ENCODE results near the gene KLHL24. TPM values are rescaled to one million over a fixed set of nuclear protein-coding genes. Genes with fewer than 3 reads are reported as not detected.
"Not testable (repeated sequence)": the region's sequence is repeated elsewhere in the genome, so short reads cannot be mapped to it uniquely, and the experiment has no call there.

Gene KLHL24
- total and polyA plus RNA-seq, 4 experiments from 2014 or later, result 38.9 to 108 (median 75.3) TPM

- no peaks in the 10 kb centered on the region for H3K27me3 ChIP-seq (ENCODE audit: insufficient read depth, low read length)
- ChIA-PET POLR2A (ENCODE audit: partially characterized antibody) (no interaction called here), CTCF (ENCODE audit: partially characterized antibody) (no interaction called here)
- no peaks in the 10 kb centered on the region for H3K36me3 ChIP-seq (ENCODE audit: insufficient read depth, low read length)
- Mint-ChIP-seq H3K4me1 (peaks cover 39 to 69% (median 55%) of the 10 kb centered on the region in 4 donors), H3K9me3 (no peaks in the 10 kb centered on the region), H3K4me3 (peak overlapping the region in 2 of 8 donors; percentile 7 to 17), H3K27ac (peak overlapping the region in 1 of 7 donors; percentile 6), H3K27me3 (no peaks in the 10 kb centered on the region), H3K36me3 (peaks cover 0 to 9% of the 10 kb centered on the region in 2 donors)
- H3K9me3 ChIP-seq (ENCODE audit: control insufficient read depth in 1 of 2, low read length in 2 of 2), result no peaks in the 10 kb centered on the region
- H3K4me1 ChIP-seq (ENCODE audit: insufficient read depth, low read length), result peaks cover 28% of the 10 kb centered on the region
- intact Hi-C loops (cut with micrococcal nuclease), result no loop called here
- H3K27ac ChIP-seq (ENCODE audit: low read depth, low read length), result no peak overlapping the region
- no peak overlapping the region for H3K4me3 ChIP-seq (ENCODE audit: low read length in 2 of 2)
- no peak for DNase-seq
These were observed 66.3 kb downstream of the KLHL24 start for GRCh38 chr3:183701744-183702143.

GRCh38 chr3:183703892-183704291, 68.5 kb downstream of the KLHL24 start:
- Mint-ChIP-seq H3K4me1 (peaks cover 31 to 59% (median 47%) of the 10 kb centered on the region in 4 donors), H3K27ac (peak overlapping the region in 1 of 7 donors; percentile 6)
- H3K4me3 Mint-ChIP-seq; POLR2A ChIA-PET (ENCODE audit: partially characterized antibody); H3K36me3 Mint-ChIP-seq; CTCF ChIA-PET (ENCODE audit: partially characterized antibody); H3K9me3 Mint-ChIP-seq; H3K4me3 ChIP-seq (ENCODE audit: low read length in 2 of 2); intact Hi-C loops (cut with micrococcal nuclease); H3K9me3 ChIP-seq (ENCODE audit: control insufficient read depth in 1 of 2, low read length in 2 of 2); H3K27me3 ChIP-seq (ENCODE audit: insufficient read depth, low read length); H3K27ac ChIP-seq (ENCODE audit: low read depth, low read length); H3K36me3 ChIP-seq (ENCODE audit: insufficient read depth, low read length); H3K27me3 Mint-ChIP-seq; DNase-seq: not testable (repeated sequence)
- H3K4me1 ChIP-seq (ENCODE audit: insufficient read depth, low read length), result peaks cover 20% of the 10 kb centered on the region

GRCh38 chr3:183710231-183710630, 74.8 kb downstream of the KLHL24 start:
- Histone ChIP-seq H3K4me1 (ENCODE audit: insufficient read depth, low read length) (no peaks in the 10 kb centered on the region), H3K4me3 (ENCODE audit: low read length in 2 of 2) (no peak overlapping the region), H3K36me3 (ENCODE audit: insufficient read depth, low read length) (no peaks in the 10 kb centered on the region), H3K27ac (ENCODE audit: low read depth, low read length) (no peak overlapping the region), H3K27me3 (ENCODE audit: insufficient read depth, low read length) (no peaks in the 10 kb centered on the region), H3K9me3 (ENCODE audit: control insufficient read depth in 1 of 2, low read length in 2 of 2) (no peaks in the 10 kb centered on the region)
- no peaks in the 10 kb centered on the region for H3K9me3 Mint-ChIP-seq
- H3K4me3 Mint-ChIP-seq, result no peak overlapping the region
- H3K27me3 Mint-ChIP-seq, result no peaks in the 10 kb centered on the region
- H3K27ac Mint-ChIP-seq, result peak overlapping the region in 4 of 7 donors; percentile 4 to 62 (median 10)
- ChIA-PET POLR2A (ENCODE audit: partially characterized antibody) (no interaction called here), CTCF (ENCODE audit: partially characterized antibody) (no interaction called here)
- H3K36me3 Mint-ChIP-seq, result peaks cover 0 to 5% of the 10 kb centered on the region in 2 donors
- peaks cover 14 to 25% (median 19%) of the 10 kb centered on the region in 4 donors for H3K4me1 Mint-ChIP-seq
- DNase-seq, result no peak
- intact Hi-C loops (cut with micrococcal nuclease), result no loop called here

GRCh38 chr3:183711516-183711915, 76.1 kb downstream of the KLHL24 start:
- ChIA-PET POLR2A (ENCODE audit: partially characterized antibody) (interaction anchor here (1.0 kb wide), 1 partner anchor 14 kb away, joined by 3 read pairs; the partner anchor contains the start of gene YEATS2), CTCF (ENCODE audit: partially characterized antibody) (no interaction called here)
- DNase-seq, result no peak
- no peaks in the 10 kb centered on the region for H3K9me3 Mint-ChIP-seq
- H3K36me3 ChIP-seq (ENCODE audit: insufficient read depth, low read length), result no peaks in the 10 kb centered on the region
- H3K4me1 ChIP-seq (ENCODE audit: insufficient read depth, low read length), result no peaks in the 10 kb centered on the region
- no peak overlapping the region for H3K4me3 Mint-ChIP-seq
- no peaks in the 10 kb centered on the region for H3K27me3 Mint-ChIP-seq
- no peaks in the 10 kb centered on the region for H3K27me3 ChIP-seq (ENCODE audit: insufficient read depth, low read length)
- peaks cover 0 to 6% of the 10 kb centered on the region in 2 donors for H3K36me3 Mint-ChIP-seq
- no peak overlapping the region for H3K27ac ChIP-seq (ENCODE audit: low read depth, low read length)
- H3K4me3 ChIP-seq (ENCODE audit: low read length in 2 of 2), result no peak overlapping the region
- no peaks in the 10 kb centered on the region for H3K9me3 ChIP-seq (ENCODE audit: control insufficient read depth in 1 of 2, low read length in 2 of 2)
- H3K4me1 Mint-ChIP-seq, result peaks cover 9 to 14% (median 11%) of the 10 kb centered on the region in 4 donors
- H3K27ac Mint-ChIP-seq, result peak overlapping the region in 2 of 7 donors; percentile 4 to 7
- intact Hi-C loops (cut with micrococcal nuclease), result no loop called here

- intact Hi-C loops (cut with micrococcal nuclease), result no loop called here
- peaks cover 7 to 9% (median 8%) of the 10 kb centered on the region in 4 donors for H3K4me1 Mint-ChIP-seq
- CTCF ChIA-PET (ENCODE audit: partially characterized antibody), result no interaction called here
These were observed 79.2 kb downstream of the KLHL24 start for GRCh38 chr3:183714622-183715021.

GRCh38 chr3:183718012-183718411, 82.6 kb downstream of the KLHL24 start:
- H3K4me1 Mint-ChIP-seq, result peaks cover 0 to 2% (median under 1%) of the 10 kb centered on the region in 4 donors
- intact Hi-C loops (cut with micrococcal nuclease), result no loop called here
- Histone ChIP-seq H3K4me1 (ENCODE audit: insufficient read depth, low read length) (no peaks in the 10 kb centered on the region), H3K27me3 (ENCODE audit: insufficient read depth, low read length) (no peaks in the 10 kb centered on the region), H3K36me3 (ENCODE audit: insufficient read depth, low read length) (peaks cover 19% of the 10 kb centered on the region), H3K4me3 (ENCODE audit: low read length in 2 of 2) (no peak overlapping the region), H3K9me3 (ENCODE audit: control insufficient read depth in 1 of 2, low read length in 2 of 2) (no peaks in the 10 kb centered on the region), H3K27ac (ENCODE audit: low read depth, low read length) (no peak overlapping the region)
- no peak overlapping the region for H3K27ac Mint-ChIP-seq
- ChIA-PET CTCF (ENCODE audit: partially characterized antibody) (interaction anchor here (1.3 kb wide), 1 partner anchor 11 kb away, joined by 3 read pairs; no protein-coding TSS in a partner anchor), POLR2A (ENCODE audit: partially characterized antibody) (no interaction called here)
- peaks cover 42 to 50% of the 10 kb centered on the region in 2 donors for H3K36me3 Mint-ChIP-seq
- no peaks in the 10 kb centered on the region for H3K9me3 Mint-ChIP-seq
- DNase-seq, result no peak
- no peak overlapping the region for H3K4me3 Mint-ChIP-seq
- H3K27me3 Mint-ChIP-seq, result no peaks in the 10 kb centered on the region

More at GRCh38 chr3:183714622-183715021, 79.2 kb downstream of the KLHL24 start:
- Mint-ChIP-seq H3K9me3 (no peaks in the 10 kb centered on the region), H3K4me3 (no peak overlapping the region), H3K27me3 (no peaks in the 10 kb centered on the region), H3K27ac (no peak overlapping the region), H3K36me3 (peaks cover 20 to 26% of the 10 kb centered on the region in 2 donors)
- no peak overlapping the region for H3K4me3 ChIP-seq (ENCODE audit: low read length in 2 of 2)
- no peaks in the 10 kb centered on the region for H3K9me3 ChIP-seq (ENCODE audit: control insufficient read depth in 1 of 2, low read length in 2 of 2)
- no peaks in the 10 kb centered on the region for H3K4me1 ChIP-seq (ENCODE audit: insufficient read depth, low read length)
- no peaks in the 10 kb centered on the region for H3K27me3 ChIP-seq (ENCODE audit: insufficient read depth, low read length)
- no peak for DNase-seq
- peaks cover 13% of the 10 kb centered on the region for H3K36me3 ChIP-seq (ENCODE audit: insufficient read depth, low read length)
- POLR2A ChIA-PET (ENCODE audit: partially characterized antibody), result no interaction called here
- H3K27ac ChIP-seq (ENCODE audit: low read depth, low read length), result no peak overlapping the region

- H3K27ac ChIP-seq (ENCODE audit: low read depth, low read length), result no peak overlapping the region
- no peak for DNase-seq
- CTCF ChIA-PET (ENCODE audit: partially characterized antibody), result interaction anchor here (1.3 kb wide), 1 partner anchor 24 kb away, joined by 3 read pairs; no protein-coding TSS in a partner anchor
- peaks cover 32% of the 10 kb centered on the region for H3K36me3 ChIP-seq (ENCODE audit: insufficient read depth, low read length)
- no peaks in the 10 kb centered on the region for H3K27me3 ChIP-seq (ENCODE audit: insufficient read depth, low read length)
- H3K4me1 ChIP-seq (ENCODE audit: insufficient read depth, low read length), result no peaks in the 10 kb centered on the region
- H3K27me3 Mint-ChIP-seq, result no peaks in the 10 kb centered on the region
- no peak overlapping the region for H3K4me3 ChIP-seq (ENCODE audit: low read length in 2 of 2)
- H3K9me3 ChIP-seq (ENCODE audit: control insufficient read depth in 1 of 2, low read length in 2 of 2), result no peaks in the 10 kb centered on the region
- peak overlapping the region in 2 of 7 donors; percentile 36 to 37 for H3K27ac Mint-ChIP-seq
- H3K36me3 Mint-ChIP-seq, result peaks cover 65 to 76% of the 10 kb centered on the region in 2 donors
- intact Hi-C loops (cut with micrococcal nuclease), result no loop called here
- H3K9me3 Mint-ChIP-seq, result no peaks in the 10 kb centered on the region
- peaks cover 0 to 2% (median 0%) of the 10 kb centered on the region in 4 donors for H3K4me1 Mint-ChIP-seq
- no peak overlapping the region for H3K4me3 Mint-ChIP-seq
- POLR2A ChIA-PET (ENCODE audit: partially characterized antibody), result no interaction called here
These were observed 90.0 kb downstream of the KLHL24 start for GRCh38 chr3:183725387-183725786.
